ENCODE results near the gene CRYGC.

DNA sequence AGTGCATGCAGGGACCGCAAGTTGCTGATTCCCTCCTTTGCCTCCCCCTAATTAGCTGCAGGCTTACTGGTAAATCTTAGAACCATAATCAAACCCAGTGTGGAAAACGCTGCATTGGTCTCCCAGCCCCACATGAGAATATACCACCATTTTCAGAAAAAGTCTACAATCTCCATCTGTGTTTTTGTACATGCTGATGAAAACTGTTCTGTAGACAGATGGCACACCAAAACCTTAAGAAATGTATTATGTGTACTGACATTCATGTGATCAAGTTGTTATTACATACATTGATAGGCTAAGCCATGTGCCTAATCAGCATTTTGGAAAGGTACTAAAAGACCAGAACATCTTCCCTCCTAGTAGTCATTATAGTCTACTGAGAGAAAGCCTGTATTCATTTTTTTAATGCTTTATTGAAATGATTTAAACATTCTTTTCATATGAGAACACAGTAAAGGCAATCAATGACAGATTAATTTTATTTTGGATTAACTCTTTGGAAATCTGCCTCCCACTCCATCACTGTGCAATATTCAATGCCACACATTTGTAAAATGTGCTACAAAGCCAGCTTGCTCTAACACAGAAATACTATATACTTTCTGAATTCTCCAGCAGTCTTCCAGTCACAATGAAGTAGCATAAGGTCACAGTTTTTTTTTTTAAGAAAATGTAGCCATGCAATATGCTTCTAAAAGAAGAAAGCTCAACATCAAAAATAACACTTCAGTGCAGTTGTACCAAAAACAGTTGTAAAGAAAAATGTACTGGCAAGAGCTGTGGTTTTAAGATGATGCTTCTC is 35.5 kb upstream of the CRYGC start:
- TF ChIP-seq, protein P1, sequence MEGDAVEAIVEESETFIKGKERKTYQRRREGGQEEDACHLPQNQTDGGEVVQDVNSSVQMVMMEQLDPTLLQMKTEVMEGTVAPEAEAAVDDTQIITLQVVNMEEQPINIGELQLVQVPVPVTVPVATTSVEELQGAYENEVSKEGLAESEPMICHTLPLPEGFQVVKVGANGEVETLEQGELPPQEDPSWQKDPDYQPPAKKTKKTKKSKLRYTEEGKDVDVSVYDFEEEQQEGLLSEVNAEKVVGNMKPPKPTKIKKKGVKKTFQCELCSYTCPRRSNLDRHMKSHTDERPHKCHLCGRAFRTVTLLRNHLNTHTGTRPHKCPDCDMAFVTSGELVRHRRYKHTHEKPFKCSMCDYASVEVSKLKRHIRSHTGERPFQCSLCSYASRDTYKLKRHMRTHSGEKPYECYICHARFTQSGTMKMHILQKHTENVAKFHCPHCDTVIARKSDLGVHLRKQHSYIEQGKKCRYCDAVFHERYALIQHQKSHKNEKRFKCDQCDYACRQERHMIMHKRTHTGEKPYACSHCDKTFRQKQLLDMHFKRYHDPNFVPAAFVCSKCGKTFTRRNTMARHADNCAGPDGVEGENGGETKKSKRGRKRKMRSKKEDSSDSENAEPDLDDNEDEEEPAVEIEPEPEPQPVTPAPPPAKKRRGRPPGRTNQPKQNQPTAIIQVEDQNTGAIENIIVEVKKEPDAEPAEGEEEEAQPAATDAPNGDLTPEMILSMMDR (IDR thresholded peaks at IDR 0.05; ENCODE audit: insufficient read depth, low read depth, low read length), result no peak
- TF ChIP-seq EZH2 (IDR thresholded peaks at IDR 0.05; ENCODE audit: insufficient read depth, low read length), result no peak

Measured in astrocyte (in vitro differentiated cells and primary cell).